Activated gamma-delta T cell (primary cell): ENCODE measurements around the gene TSKU.
"Not testable (repeated sequence)": the region's sequence is repeated elsewhere in the genome, so short reads cannot be mapped to it uniquely, and the experiment has no call there.

Source experiments
- DNase-seq: peaks from one replicate; lab custom pipeline; 2025; lab: John Stamatoyannopoulos, UW

Gene TSKU

GRCh38 chr11:76801736-76802135 lies 18.6 kb downstream of the TSKU start:
- DNase-seq = no peak

- DNase-seq = no peak
Measured at GRCh38 chr11:76802151-76802550, 19.0 kb downstream of the TSKU start.

GRCh38 chr11:76802621-76803020 lies 19.5 kb downstream of the TSKU start:
- DNase-seq = no peak

- no peak for DNase-seq
Measured at GRCh38 chr11:76803023-76803422, 19.9 kb downstream of the TSKU start.

- no peak for DNase-seq
Measured at GRCh38 chr11:76803811-76804600, 20.9 kb downstream of the TSKU start.

- DNase-seq = no peak
Measured at GRCh38 chr11:76805206-76805913, 22.2 kb downstream of the TSKU start.

- DNase-seq = no peak
Measured at GRCh38 chr11:76806131-76806530, 23.0 kb downstream of the TSKU start.

- DNase-seq = no peak
Measured at GRCh38 chr11:76806608-76807205, 23.6 kb downstream of the TSKU start.

- no peak for DNase-seq
Measured at GRCh38 chr11:76807206-76807875, 24.2 kb downstream of the TSKU start.

GRCh38 chr11:76808171-76808570 lies 25.0 kb downstream of the TSKU start:
- DNase-seq = no peak

- DNase-seq = no peak
Measured at GRCh38 chr11:76808996-76809395, 25.8 kb downstream of the TSKU start.

GRCh38 chr11:76810151-76810853 lies 27.1 kb downstream of the TSKU start:
- DNase-seq = no peak

GRCh38 chr11:76811259-76811658 lies 28.1 kb downstream of the TSKU start:
- DNase-seq = no peak

- no peak for DNase-seq
Measured at GRCh38 chr11:76814414-76814813, 31.3 kb downstream of the TSKU start.

GRCh38 chr11:76815678-76816077 lies 32.5 kb downstream of the TSKU start:
- DNase-seq = not testable (repeated sequence)

- no peak for DNase-seq
Measured at GRCh38 chr11:76820184-76820566, 37.0 kb downstream of the TSKU start.

GRCh38 chr11:76821396-76821795 lies 38.2 kb downstream of the TSKU start:
- not testable (repeated sequence) for DNase-seq

GRCh38 chr11:76822406-76822805 lies 39.2 kb downstream of the TSKU start:
- DNase-seq = no peak

- DNase-seq = no peak
Measured at GRCh38 chr11:76823481-76824028, 40.4 kb downstream of the TSKU start.

GRCh38 chr11:76824083-76824939 lies 41.2 kb downstream of the TSKU start:
- no peak for DNase-seq
